ENCODE data around the gene CNTNAP5.

The CNTNAP5 gene

GRCh38 chr2:124693156-124693555 is 668.1 kb downstream of the CNTNAP5 start:
- DNase-seq (ENCODE audit: low read depth): no peak

- no peak for DNase-seq (ENCODE audit: low read depth)
Observed at GRCh38 chr2:124698979-124699565, 674.0 kb downstream of the CNTNAP5 start.

DNA sequence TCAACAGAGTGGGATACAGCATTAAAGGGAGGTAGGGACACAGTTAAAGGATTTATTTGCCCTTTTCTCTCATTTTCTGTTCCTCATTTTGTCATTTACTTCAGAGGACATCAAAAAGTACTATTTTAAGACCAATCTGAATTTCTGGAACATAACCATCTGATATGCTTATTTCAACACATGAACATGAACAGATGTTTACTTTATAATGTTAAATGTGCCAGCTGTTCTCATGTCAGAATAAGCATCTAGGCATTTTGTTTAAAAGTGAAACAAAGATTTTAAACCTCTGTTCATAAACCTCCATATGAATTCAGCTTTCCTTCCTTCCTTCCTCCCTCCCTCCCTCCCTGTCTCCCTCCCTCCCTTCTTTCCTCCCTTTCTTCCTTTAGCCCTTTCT is 677.7 kb downstream of the CNTNAP5 start:
- DNase-seq (ENCODE audit: low read depth): no peak

DNA sequence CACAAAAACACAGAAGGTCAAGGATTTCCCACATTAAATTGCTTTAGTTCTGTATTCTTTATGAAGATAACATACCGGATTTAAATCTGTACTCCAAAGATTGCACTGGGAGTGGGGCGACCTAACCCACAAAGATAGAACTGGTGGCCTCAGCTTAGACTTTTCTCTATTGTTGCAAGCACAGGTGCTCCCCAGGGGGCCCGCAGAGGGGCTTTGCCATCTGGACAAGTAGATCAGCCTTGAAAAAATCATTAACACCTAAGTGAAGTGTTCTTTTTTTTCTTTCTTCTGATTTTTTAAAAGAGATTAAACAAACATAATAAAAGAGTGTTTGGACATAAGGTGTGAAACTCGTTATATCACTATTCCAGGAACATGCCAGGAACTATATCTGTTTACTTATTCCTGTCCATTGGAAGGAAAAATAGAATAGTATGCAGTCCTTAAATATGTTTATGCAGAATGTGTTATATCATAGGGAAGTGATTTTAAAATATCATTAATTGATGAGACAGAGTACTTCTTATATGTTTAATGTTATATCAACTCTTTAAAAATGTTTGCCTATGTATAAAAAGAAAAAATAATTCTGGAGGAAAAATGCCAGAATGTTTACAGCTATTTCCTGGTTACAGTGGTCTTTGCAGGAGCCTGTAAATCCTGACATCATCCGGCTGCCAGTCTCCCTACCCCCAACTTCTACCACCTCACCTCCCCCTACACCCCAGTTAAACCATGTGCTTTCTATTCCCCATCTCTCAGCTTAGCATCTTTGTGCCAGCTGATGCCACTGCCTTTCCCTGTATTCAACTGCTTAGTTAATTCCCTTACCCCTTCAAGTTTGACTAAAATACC is 679.2 kb downstream of the CNTNAP5 start:
- DNase-seq (ENCODE audit: low read depth): no peak

DNA sequence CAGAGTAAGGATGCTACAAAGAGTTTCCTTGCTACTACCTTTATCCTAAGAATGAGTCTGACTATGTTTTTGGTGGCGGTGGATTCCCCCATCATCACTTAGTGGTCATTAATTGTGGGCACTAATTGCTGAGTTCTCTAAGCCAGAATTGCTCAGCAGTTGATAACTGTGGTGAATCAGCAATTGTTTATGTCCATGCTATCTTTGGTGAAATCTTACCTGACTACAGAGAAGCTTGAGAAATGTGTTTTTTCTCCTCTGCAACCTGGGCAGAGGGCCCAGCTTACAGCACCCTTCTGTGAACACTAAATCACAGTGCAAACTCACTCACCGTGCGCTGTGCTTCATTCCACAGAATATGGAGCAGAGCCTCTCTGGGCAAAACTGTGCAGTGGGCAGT is 683.6 kb downstream of the CNTNAP5 start:
- DNase-seq (ENCODE audit: low read depth): no peak

- DNase-seq (ENCODE audit: low read depth): no peak
Observed at GRCh38 chr2:124713969-124714368, 688.9 kb downstream of the CNTNAP5 start.

DNA sequence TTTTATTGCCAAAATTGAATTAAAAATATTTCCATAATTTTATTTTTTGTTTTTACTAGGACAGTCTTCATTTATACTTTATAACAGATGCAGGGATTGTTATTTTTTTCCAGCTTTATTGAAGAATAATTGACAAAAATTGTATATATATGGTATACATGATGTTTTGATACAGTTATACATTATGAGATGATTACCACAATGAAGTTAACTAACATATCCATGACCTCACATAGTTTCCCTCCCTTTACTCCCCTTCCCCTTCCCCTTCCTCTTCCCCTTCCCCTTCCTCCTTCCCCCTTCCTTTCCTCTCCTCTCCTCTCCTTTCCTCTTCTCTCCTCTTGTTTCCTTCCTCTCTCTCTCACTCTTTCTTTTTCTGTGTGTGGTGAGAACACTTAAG is 700.1 kb downstream of the CNTNAP5 start:
- DNase-seq (ENCODE audit: low read depth): no peak

- DNase-seq (ENCODE audit: low read depth): no peak
Observed at GRCh38 chr2:124740636-124741035, 715.5 kb downstream of the CNTNAP5 start.

DNA sequence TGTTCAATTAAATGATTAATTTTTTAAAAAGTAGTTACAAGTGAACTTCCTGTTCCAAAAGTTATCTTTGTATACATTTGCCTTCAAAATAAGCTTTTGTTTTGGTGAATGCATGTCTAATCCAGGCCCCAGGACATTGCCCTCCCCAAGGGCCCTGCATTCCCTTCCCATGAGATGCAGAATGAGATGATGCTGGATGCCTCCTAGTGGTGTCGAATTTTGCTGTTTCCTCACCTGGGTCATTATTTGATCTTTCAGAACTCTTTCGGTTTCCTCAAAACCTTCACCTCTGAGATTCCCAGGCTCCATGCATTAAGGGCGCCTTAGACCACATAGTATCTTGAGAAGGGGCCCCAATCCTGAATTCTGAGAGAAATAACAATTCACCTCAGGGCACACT is 728.8 kb downstream of the CNTNAP5 start:
- no peak for DNase-seq (ENCODE audit: low read depth)

GRCh38 chr2:124755386-124755785 is 730.3 kb downstream of the CNTNAP5 start:
- DNase-seq (ENCODE audit: low read depth): no peak

DNA sequence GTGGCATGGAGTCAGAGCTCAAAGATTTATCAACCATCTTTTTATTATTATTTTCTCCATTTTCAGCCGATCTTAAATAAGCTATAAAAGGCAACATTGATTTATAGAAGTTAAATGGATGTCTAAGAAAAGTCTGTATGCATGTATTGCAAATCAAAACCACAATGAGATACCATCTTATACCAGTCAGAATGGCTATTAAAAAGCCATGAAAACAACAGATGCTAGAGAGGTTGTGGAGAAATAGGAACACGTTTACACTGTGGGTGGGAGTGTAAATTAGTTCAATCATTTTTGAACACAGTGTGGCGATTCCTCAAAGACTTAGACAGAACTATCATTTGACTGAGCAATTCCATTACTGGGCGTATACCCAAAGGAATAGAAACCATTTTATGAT is 731.0 kb downstream of the CNTNAP5 start:
- no peak for DNase-seq (ENCODE audit: low read depth)

GRCh38 chr2:124762388-124762787 is 737.3 kb downstream of the CNTNAP5 start:
- no peak for DNase-seq (ENCODE audit: low read depth)

GRCh38 chr2:124763611-124764010 is 738.5 kb downstream of the CNTNAP5 start:
- no peak for DNase-seq (ENCODE audit: low read depth)

DNA sequence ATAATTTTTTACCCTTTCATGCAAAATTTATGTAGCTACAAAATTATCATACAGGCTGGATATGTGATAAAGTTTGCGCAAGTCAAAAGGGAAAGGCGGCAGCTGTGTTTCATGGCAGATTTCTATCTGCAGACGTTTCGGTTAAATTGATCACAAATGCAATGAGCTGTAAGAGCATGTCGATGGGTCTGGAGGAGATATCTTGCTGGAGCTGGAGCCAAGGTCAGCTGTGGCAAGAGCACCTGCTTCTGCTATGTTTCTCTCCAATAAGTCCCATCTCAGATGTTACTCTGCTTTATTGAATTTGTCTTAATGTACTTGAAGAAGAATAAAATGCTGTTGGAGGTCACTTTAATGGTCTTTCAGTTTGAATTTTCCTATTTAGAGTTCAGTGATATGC is 749.7 kb downstream of the CNTNAP5 start:
- DNase-seq (ENCODE audit: low read depth): no peak

DNA sequence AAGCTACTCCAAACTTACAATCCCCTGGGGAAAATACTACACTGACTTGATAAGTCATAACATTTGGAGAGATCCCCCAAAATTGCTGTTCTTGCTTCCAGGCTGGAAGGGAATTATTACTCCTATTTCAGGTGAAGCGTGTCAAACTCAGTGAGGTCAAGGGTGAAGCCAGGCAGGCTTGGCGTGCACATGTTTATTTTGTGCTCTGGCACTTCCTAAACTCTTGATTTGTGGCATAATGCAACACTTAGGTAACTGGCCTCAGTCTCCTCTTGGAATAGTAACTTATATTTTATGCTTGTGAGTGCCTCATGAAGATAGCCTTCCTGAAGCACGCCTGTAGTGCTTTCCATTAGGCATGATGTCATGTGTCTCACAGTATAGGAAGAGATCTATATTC is 751.2 kb downstream of the CNTNAP5 start:
- DNase-seq (ENCODE audit: low read depth): no peak

DNA sequence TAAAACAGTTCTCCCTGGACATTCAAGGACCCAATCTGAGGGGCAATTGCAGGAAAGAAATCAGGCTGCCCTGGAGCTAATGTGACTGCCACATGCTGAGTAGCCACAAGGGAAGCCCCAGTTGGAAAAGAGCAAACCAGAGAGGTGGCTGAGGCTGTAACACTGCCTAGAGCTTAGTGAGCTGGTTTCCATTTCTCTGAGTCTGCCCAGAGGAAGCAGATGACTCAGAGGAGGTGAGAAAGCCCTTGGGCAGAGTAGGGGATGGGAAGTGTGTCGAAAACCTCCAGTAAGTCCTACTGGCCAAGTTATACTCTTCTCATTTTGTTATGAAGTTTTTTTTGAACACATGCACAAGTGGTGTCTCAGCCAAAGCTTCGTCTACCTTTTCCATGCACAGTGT is 753.0 kb downstream of the CNTNAP5 start:
- no peak for DNase-seq (ENCODE audit: low read depth)

- DNase-seq (ENCODE audit: low read depth): no peak
Observed at GRCh38 chr2:124796647-124797046, 771.6 kb downstream of the CNTNAP5 start.

GRCh38 chr2:124797049-124797448 is 772.0 kb downstream of the CNTNAP5 start:
- no peak for DNase-seq (ENCODE audit: low read depth)

DNA sequence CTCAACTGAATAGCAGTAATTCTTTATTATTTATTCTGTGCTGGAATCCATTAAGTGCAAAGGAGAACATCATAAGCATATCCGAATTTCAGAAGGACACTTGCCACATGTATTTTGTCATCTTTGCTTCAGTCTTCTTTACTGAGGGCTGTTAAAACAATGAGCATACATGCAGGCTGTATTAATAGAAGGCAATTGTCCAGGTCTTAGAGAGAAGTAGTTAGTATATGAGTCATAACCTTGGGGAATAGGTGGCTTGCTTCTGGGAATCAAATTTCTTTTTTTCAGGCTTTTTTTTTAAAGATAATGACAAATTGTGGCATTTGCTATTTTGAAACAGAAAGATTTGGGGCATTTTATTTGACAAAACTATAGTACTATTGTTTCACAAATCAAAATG is 773.5 kb downstream of the CNTNAP5 start:
- no peak for DNase-seq (ENCODE audit: low read depth)

GRCh38 chr2:124804014-124804940 is 779.2 kb downstream of the CNTNAP5 start:
- no peak for DNase-seq (ENCODE audit: low read depth)

- DNase-seq (ENCODE audit: low read depth): no peak
Observed at GRCh38 chr2:124805060-124805459, 780.0 kb downstream of the CNTNAP5 start.

GRCh38 chr2:124810132-124810531 is 785.0 kb downstream of the CNTNAP5 start:
- no peak for DNase-seq (ENCODE audit: low read depth)

Data from activated T-helper 9 cell treated with anti-CD3 and anti-CD28 coated beads, Interleukin-2, amount 50 U/mL, for 16 hours (primary cell).